MCF 10A (cell line): ENCODE measurements around the gene ZNF292. TPM values are rescaled to one million over a fixed set of nuclear protein-coding genes. Genes with fewer than 3 reads are reported as not detected.

Source experiments
- BruUV-seq: library from RNA; stranded (reverse); fragments of 400-500 nt; replicated peaks from 2 replicates; lab custom pipeline; 2021; lab: Mats Ljungman, UMichigan
- CTCF ChIA-PET: fragments of 300-600 bp; sonication (Branson Sonifier 250); formaldehyde crosslinking; extraction: SDS; loops from one replicate; lab custom pipeline; 2021; ENCODE audit warnings: antibody characterized with exemption, inconsistent platforms; lab: Yijun Ruan, JAX
- POLR2A ChIA-PET: fragments of 300-600, 350-650 bp; sonication (Branson Sonifier 250); formaldehyde crosslinking; extraction: SDS; loops from one replicate; lab custom pipeline; 2020; ENCODE audit warnings: antibody characterized with exemption, inconsistent platforms; lab: Yijun Ruan, JAX
- DNase-seq: peaks from one replicate; pipeline ENCODE4 v3.0.0-alpha.2; 2018; ENCODE audit not compliant: unreplicated experiment
- H3K27ac Mint-ChIP-seq: one replicate; pipeline ENCODE4 v1.8.0; 2022; ENCODE audit warnings: mild to moderate bottlenecking, low read depth, mixed read lengths; ENCODE audit not compliant: unreplicated experiment
- H3K27me3 Mint-ChIP-seq: one replicate; pipeline ENCODE4 v1.8.0; 2022; ENCODE audit warnings: mixed read lengths; ENCODE audit not compliant: insufficient read depth, unreplicated experiment
- H3K36me3 Mint-ChIP-seq: one replicate; pipeline ENCODE4 v1.8.0; 2022; ENCODE audit warnings: mild to moderate bottlenecking, moderate library complexity, mixed read lengths; ENCODE audit not compliant: insufficient read depth, unreplicated experiment
- H3K4me1 Mint-ChIP-seq: one replicate; pipeline ENCODE4 v1.8.0; 2022; ENCODE audit warnings: mixed read lengths; ENCODE audit not compliant: insufficient read depth, unreplicated experiment
- H3K4me3 Mint-ChIP-seq: one replicate; pipeline ENCODE4 v1.8.0; 2022; ENCODE audit warnings: mild to moderate bottlenecking, moderate library complexity, mixed read lengths; ENCODE audit not compliant: unreplicated experiment
- H3K9me3 Mint-ChIP-seq: one replicate; pipeline ENCODE4 v1.8.0; 2022; ENCODE audit warnings: mixed read lengths; ENCODE audit not compliant: unreplicated experiment
- CTCF ChIP-seq: fragments of 200-600 bp; IDR thresholded peaks from one replicate; pipeline ENCODE4 v1.8.0; 2022; ENCODE audit warnings: antibody characterized with exemption, mild to moderate bottlenecking; ENCODE audit not compliant: unreplicated experiment
- intact Hi-C: fragments of 100-400 bp; cut with micrococcal nuclease; formaldehyde crosslinking; loops from 2 replicates; pipeline ENCODE4 v1.14.1; 2022
- total RNA-seq: library from RNA; stranded (reverse); gene quantifications from 2 replicates; pipeline ENCODE4 v1.2.3, GENCODE V29; 2022

Gene ZNF292
- total RNA-seq, 1 experiment from 2014 or later: 17.1 TPM

GRCh38 chr6:87203448-87204023, 48.2 kb downstream of the ZNF292 start:
- BruUV-seq: no TSS peak
- no peak for DNase-seq
- Mint-ChIP-seq H3K4me1 (peaks cover 16% of the 10 kb centered on the region), H3K27ac (no peak overlapping the region), H3K9me3 (no peaks in the 10 kb centered on the region), H3K27me3 (no peaks in the 10 kb centered on the region), H3K36me3 (peaks cover 11% of the 10 kb centered on the region), H3K4me3 (no peak overlapping the region)
- POLR2A ChIA-PET: no interaction called here
- TF ChIP-seq CTCF: no peak
- intact Hi-C loops: no loop called here
- CTCF ChIA-PET: no interaction called here

- ChIA-PET CTCF (no interaction called here), POLR2A (no interaction called here)
- peaks cover 20% of the 10 kb centered on the region for H3K4me1 Mint-ChIP-seq
- no peaks in the 10 kb centered on the region for H3K9me3 Mint-ChIP-seq
- TF ChIP-seq CTCF: no peak
- no peak for DNase-seq
- H3K27me3 Mint-ChIP-seq: no peaks in the 10 kb centered on the region
- no TSS peak for BruUV-seq
- H3K4me3 Mint-ChIP-seq: no peak overlapping the region
- no peak overlapping the region for H3K27ac Mint-ChIP-seq
- H3K36me3 Mint-ChIP-seq: no peaks in the 10 kb centered on the region
- intact Hi-C loops: no loop called here
Observed at GRCh38 chr6:87209812-87210211, 54.4 kb downstream of the ZNF292 start.

DNA sequence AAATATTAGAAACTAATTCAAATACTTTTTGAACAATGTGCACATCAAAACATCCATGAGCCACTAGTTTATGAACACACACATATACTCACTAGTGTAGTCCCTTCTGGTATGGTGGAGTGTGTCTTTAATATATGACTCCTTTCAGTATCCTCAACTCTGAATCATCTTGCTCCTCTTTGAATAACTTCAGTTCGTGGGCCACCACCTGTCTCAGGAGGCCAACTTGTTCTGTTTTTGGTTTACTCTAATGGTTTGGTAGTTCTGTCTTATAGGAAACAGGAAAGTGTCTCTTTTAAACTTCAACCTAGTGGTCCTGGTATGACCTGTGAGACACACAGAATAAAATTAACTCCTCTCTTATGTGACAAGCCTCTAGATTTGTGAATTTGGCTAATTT, 55.6 kb downstream of the ZNF292 start:
- BruUV-seq: no TSS peak
- no peak for TF ChIP-seq CTCF
- CTCF ChIA-PET: no interaction called here
- Mint-ChIP-seq H3K4me1 (peaks cover 15% of the 10 kb centered on the region), H3K4me3 (no peak overlapping the region), H3K36me3 (no peaks in the 10 kb centered on the region), H3K9me3 (no peaks in the 10 kb centered on the region), H3K27ac (no peak overlapping the region), H3K27me3 (no peaks in the 10 kb centered on the region)
- intact Hi-C loops: no loop called here
- POLR2A ChIA-PET: no interaction called here
- no peak for DNase-seq

DNA sequence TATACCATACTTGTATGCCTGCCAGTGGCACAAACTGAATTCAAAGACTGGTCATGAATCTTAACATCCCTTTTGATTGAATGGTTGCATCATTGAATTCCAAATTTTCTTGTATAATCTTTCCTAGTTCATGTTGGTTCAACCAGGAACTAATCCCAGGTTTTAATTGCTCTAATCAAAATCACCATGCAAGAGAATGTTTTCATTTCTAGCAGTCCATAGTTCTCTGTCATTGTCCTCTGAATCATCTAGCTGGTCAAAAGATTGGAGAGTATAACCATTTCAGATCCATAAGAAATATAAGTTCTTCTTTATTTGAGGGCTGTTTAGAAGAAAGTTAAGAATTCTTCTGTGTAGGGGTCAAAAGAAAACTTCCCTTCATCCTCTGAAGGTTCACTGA, 57.2 kb downstream of the ZNF292 start:
- H3K27me3 Mint-ChIP-seq: no peaks in the 10 kb centered on the region
- ChIA-PET CTCF (no interaction called here), POLR2A (interaction anchor here (0.6 kb wide), 1 partner anchor 74 kb away, joined by 3 read pairs; no protein-coding TSS in a partner anchor)
- DNase-seq: no peak
- H3K36me3 Mint-ChIP-seq: no peaks in the 10 kb centered on the region
- no TSS peak for BruUV-seq
- peaks cover 15% of the 10 kb centered on the region for H3K4me1 Mint-ChIP-seq
- no peak for TF ChIP-seq CTCF
- intact Hi-C loops: no loop called here
- H3K27ac Mint-ChIP-seq: no peak overlapping the region
- H3K9me3 Mint-ChIP-seq: no peaks in the 10 kb centered on the region
- H3K4me3 Mint-ChIP-seq: no peak overlapping the region
